GM19238 (cell line): ENCODE data around the gene PRR35.

ENCODE experiments used
- DNase-seq: peaks from one replicate; pipeline ENCODE4 v3.0.0; 2011; ENCODE audit warnings: low spot score; ENCODE audit not compliant: insufficient read length

PRR35 gene

GRCh38 chr16:561957-562938 lies 2.1 kb downstream of the PRR35 start:
- DNase-seq: no peak

- DNase-seq: no peak
Observed at GRCh38 chr16:563072-563644, 3.0 kb downstream of the PRR35 start.

- no peak for DNase-seq
Observed at GRCh38 chr16:564690-565418, 4.7 kb downstream of the PRR35 start.

GRCh38 chr16:565419-566330 lies 5.5 kb downstream of the PRR35 start:
- no peak for DNase-seq

- peak; percentile 99 for DNase-seq
Observed at GRCh38 chr16:566475-567372, 6.5 kb downstream of the PRR35 start, which contains the start of gene NHLRC4. TSS of gene NHLRC4 (plus strand) at chr16:567005. CDS start at chr16:568048, 1,043 bp downstream.

- no peak for DNase-seq
Observed at GRCh38 chr16:567373-568256, 7.4 kb downstream of the PRR35 start.

- no peak for DNase-seq
Observed at GRCh38 chr16:568401-569258, 8.4 kb downstream of the PRR35 start.

- DNase-seq: peak; percentile 96
Observed at GRCh38 chr16:569445-570254, 9.5 kb downstream of the PRR35 start, which contains the start of gene PIGQ. TSS of gene PIGQ (plus strand) at chr16:569968. CDS start at chr16:574075, 4,107 bp downstream.

- no peak for DNase-seq
Observed at GRCh38 chr16:572865-573650, 12.9 kb downstream of the PRR35 start.

GRCh38 chr16:574021-574760 lies 14.0 kb downstream of the PRR35 start:
- DNase-seq: no peak

GRCh38 chr16:575354-576196 lies 15.4 kb downstream of the PRR35 start:
- no peak for DNase-seq

- DNase-seq: no peak
Observed at GRCh38 chr16:576197-576822, 16.1 kb downstream of the PRR35 start.

GRCh38 chr16:576823-577201 lies 16.6 kb downstream of the PRR35 start:
- no peak for DNase-seq

- no peak for DNase-seq
Observed at GRCh38 chr16:577796-578195, 17.6 kb downstream of the PRR35 start.
